GM10847 (cell line): ENCODE measurements around the gene TEKT4.

Experiments
- POLR2A ChIP-seq: IDR thresholded peaks from 2 replicates; pipeline ENCODE4 v1.6.1; 2011; ENCODE audit not compliant: insufficient read length; ENCODE audit errors: extremely low read depth

The TEKT4 gene

DNA sequence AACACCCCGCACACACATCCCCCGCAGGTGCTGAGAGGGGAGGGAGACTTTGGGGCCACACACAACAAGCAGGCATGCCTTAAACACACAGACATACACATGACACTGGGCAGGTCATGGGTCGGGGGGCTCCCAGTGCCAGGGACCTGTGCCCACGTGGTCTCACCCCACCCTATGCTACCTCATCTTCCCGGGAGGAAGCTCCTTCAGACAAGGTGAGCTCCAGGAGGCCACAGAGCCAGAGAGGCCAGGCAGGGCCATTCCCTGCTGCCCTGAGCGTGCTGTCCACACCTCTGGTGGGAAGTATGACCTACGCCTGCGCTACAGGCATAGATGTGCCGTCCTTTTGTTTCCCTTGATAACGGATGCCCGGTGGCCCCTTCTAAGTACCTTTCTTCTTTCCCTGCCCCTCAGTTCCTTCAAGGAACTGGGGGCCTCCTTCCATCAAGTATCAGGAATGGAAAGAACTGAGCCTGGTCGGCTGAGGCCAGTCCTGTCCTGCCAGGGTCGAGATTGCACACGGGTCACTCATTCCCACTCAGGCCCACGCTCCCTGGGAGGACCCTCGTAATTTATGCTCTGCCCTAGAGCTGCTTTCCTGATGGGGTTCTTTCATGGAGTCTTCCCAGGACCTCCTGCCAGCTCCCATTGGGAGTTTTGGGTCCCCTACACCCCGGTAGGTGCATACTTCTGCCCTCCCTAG is 4.7 kb downstream of the TEKT4 start:
- TF ChIP-seq POLR2A, result no peak

DNA sequence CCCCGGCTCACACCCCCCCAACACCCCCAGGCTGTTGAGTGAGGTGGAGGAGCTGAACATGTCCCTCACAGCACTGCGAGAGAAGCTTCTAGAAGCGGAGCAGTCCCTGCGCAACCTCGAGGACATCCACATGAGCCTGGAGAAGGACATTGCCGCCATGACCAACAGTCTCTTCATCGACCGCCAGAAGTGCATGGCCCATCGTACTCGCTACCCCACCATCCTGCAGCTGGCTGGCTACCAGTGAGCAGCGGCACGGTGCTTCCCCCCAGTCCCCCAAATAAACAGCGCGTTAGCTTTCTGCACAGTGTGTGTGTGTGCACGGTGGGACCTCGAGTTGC is 5.3 kb downstream of the TEKT4 start:
- no peak for TF ChIP-seq POLR2A

DNA sequence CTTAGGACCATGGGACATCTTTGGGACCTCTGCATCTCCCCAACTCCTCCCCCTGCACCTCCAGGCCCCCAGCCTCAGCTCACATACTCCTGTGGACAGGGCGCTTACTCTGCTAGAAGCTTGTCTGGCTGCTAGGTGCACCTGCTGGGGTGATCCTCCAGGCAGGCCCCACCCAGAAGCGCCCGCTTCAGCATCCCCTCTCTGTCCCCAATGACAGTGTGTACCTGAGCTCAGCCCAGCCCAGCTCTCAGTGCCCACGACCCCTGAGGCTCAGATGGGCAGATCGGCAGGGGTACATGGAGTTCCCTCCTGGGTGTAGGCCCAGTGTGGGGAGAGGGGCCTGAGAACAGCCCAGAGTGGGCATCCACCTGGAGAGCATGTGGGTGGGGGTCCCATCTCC is 5.9 kb downstream of the TEKT4 start:
- no peak for TF ChIP-seq POLR2A

DNA sequence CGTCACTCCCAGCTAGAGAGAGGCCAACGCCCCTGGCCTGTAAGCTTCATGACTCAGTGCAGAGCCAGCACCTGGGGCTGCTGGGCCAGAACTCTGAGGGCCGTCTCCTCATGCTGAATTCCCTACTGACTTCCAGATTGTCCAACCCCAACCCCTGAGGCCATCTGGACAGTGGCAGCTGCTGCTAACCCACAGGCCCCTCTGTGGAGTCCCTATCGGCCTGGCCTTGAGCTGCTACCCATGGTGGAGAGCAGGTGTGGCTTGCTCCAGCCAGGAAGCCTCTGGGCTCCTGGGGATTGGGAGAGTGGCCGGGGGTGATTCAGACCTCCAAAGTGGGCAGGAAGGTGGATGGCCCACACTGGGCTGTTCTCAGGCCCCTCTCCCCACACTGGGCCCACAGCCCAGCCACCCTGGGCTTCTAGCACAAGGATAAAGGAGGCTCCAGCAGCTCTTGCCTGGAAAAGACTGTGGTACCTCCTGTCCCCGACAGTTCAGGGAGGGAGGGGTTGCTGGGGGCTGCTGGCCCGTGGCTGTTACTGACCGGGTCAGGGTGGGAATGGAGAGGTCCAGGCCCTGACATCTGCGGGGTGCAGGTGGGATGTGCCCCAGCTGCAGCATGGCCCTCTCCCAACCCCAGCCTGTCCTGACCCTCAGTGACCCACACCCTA is 8.2 kb downstream of the TEKT4 start:
- no peak for TF ChIP-seq POLR2A

DNA sequence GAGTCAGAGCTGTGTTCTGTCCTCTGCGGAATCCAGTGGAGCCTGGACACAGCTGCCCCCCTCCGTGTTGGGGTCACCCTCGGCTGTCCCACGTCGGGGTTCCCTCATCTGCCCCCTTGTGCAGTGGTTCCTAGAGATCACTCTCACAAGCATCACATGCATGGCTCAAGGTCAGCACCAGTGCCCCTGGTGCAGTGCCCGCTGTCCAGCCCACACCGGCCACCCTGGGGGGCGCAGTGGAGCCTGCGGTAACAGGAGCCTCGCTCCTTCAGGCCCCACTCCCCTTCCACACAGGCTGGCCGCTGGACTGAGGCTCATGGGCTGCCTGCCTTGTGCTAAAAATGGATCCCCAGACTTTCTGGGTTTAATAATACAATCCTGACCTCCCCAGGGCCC is 8.8 kb downstream of the TEKT4 start:
- no peak for TF ChIP-seq POLR2A

DNA sequence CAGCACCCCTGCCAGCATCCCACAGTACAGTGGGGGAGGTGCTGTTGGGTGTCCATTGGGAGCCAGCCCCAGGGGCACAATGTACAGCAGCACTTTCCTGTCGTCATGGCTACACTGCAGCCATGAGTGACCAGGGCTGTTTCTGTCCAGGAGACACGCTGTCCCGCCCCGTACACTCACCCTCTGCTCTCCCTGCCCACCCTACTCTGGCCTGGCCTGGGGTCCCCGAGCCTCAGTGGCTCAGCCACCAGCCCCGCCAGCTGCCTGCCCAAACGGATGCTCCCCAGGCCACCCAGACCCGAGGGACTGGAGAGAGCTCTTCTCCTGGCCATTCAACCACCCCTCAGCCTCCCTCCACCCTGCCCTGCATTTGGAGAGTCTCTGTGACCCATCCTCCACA is 9.3 kb downstream of the TEKT4 start:
- TF ChIP-seq POLR2A, result no peak

DNA sequence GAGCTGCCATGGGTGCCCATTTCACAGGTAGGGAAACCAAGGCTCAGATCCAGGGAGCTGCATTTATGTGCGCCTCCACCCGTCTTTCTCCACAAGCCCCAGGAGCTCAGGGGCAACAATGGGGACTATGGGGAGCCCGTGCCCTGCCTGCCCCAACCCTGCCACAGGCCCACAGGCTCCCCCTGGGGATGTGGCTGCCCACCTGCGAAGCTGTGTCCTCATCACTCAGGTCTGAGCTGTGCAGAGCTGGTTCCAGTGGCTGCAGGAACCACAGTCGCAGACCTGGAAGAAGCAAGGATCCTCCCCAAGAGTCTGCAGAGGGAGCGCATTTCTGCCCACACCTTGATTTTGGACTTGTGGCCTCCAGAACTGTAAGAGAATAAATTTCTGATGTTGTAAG is 9.8 kb downstream of the TEKT4 start:
- no peak for TF ChIP-seq POLR2A

DNA sequence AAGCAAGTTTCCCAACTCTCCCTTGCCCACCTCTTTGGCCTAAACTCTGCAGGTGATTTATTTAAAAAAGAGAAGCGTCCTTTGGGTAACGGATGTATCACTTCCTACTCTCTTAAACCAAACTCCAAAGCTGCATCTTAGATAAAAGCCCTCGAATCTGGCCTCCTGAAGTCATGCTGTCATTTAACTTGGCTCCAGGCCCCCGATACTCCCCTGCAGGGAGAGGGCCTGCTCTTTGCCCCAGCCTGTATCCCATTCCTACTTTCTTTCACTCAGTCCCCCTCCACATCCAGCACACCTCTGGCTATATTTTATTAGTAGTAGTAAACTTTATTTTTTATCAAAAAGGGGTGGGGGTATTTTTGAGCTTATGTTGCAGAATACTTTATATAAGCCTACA is 19.0 kb downstream of the TEKT4 start:
- TF ChIP-seq POLR2A, result no peak

DNA sequence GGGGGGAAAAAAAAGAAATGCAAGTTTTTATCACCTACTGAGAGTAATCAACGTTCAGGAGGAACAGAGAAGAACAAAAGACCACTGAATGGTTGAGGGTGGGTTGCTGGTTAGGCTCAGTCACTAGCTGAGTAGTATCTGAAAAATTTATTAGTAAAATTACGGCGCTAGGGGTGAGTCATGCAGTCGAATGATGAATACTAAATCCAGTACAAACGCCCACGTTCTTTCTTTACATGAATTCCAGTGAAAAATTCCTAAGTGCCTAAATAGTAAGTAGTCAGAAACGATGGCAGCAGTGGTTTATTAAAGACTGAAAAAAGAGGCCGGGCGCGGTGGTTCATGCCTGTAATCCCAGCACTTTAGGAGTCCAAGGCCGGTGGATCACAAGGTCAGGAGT is 52.0 kb downstream of the TEKT4 start:
- TF ChIP-seq POLR2A, result no peak
